DMS79 (cell line): ENCODE results near the gene ARL15.

Experiments used
- DNase-seq: peaks from one replicate; lab custom pipeline; 2025; lab: John Stamatoyannopoulos, UW

Gene ARL15

DNA sequence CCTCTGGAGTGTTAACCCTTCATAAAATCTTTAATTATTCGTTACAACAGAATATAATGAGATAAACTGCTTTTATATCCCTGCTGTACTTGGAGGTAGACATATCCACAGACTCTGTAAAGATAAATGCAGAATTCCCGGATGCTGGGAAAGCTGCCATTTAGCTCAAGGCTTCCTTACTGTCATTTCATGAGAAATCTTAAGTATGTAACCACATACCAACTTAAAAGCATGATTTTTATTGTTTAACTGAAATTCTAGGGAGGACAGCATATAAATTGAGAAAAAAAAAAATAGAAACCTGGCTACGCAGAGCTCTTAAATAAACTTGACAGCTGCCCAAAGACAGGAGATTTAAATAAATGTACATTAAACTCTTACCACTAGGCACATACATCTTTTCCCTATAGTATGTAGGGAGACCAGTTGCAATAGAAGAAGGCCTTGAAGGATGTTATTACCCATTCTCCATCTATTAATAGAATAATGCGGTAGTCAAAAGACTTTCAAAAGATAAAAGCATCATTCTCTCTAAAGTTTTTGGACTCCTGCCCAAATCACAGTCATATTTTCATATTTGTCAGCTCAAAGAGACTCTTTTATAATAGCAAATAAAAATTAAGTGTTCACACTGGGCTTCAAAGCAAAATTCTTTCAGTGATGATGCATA is 376.1 kb downstream of the ARL15 start:
- DNase-seq = no peak

DNA sequence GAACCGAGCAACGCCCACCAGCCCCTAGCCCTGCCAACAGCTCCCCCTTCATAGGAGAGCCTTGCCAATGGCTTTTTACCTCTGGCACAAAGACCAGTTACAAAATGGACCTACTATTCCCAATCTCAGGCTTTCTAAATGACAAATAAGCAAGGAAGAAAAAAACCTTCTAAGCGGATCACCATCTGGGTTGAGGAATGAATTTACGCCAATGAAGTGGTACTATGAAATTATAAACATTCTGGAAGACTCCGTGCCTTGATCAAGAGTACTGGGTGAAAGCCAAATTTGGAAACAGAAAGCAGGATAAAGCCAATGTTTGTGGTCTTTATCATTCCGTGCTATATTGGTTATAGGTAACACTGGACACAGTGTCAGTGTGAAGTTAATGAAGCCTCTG is 378.0 kb downstream of the ARL15 start:
- no peak for DNase-seq

DNA sequence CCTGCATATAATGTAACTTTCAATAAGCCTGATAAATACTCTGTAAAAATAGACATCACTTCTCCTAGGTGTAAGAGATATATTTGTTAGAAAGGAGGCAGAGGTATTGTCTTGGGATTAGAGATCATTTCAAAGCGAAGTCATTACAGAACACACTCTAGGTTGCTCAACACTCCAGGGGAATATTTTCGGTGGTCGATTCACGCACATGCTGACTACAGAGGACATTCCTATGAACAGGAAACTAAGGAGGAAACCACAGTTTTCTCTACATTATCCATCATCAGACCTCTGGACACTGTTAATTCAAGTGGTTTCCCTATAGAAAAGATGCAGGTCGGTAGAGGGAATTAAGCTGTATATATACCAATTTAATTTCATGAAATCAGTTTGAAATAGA is 379.9 kb downstream of the ARL15 start:
- DNase-seq = no peak

DNA sequence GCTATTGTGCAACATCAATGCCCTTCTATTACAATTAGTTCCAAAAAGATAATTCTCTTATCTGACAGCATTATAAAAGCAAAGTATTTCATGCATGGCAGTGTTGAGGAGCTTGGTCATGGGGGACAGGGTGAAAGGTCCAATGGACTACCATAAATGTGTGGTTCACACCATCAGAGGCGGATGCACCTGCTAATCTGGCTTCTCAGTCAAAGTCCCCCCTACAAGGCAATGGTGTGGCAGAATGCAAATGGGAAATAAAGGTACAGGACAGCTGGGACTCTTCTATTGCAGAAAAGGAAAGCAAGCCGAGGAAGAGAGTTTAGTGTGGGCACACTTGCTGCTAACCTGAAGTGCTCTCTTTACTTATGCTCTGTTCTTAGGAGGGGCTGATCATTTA is 380.8 kb downstream of the ARL15 start:
- no peak for DNase-seq

DNA sequence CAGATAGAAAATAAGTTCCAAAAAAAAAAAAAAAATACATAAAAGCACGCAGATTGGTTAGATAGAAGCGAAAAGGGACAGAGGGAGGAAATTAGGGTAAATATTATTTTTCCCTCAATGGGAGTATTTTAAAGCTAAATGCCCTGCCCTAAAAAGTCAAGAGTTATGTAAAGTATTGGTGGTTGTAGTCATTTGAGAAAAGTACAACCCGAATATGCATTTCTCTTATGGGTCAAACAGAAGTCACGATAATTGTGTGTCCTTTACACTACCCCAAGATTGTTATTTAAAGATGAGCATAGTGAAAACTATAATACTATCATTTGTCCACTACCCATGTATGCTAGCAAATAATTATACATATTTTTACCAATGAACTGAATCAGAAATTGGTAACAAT is 381.2 kb downstream of the ARL15 start:
- no peak for DNase-seq

DNA sequence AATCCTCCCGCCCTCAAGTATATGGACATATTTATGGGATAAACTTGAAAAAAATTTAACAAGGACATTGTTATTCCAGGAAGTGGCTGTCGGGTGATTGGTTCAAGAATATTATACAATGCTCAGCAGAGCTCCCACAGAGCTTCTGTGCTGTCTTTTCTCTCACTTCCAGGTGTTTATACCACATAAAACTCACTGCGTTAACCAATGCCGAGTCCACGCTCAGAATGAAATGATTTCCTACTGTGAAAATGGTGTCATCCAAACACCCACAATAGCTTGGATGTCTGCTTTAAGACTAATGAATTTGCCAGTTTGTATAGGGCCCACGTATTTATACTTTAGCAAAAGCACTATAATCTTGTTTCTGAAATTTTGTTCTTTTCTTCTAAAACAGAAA is 381.7 kb downstream of the ARL15 start:
- no peak for DNase-seq

DNA sequence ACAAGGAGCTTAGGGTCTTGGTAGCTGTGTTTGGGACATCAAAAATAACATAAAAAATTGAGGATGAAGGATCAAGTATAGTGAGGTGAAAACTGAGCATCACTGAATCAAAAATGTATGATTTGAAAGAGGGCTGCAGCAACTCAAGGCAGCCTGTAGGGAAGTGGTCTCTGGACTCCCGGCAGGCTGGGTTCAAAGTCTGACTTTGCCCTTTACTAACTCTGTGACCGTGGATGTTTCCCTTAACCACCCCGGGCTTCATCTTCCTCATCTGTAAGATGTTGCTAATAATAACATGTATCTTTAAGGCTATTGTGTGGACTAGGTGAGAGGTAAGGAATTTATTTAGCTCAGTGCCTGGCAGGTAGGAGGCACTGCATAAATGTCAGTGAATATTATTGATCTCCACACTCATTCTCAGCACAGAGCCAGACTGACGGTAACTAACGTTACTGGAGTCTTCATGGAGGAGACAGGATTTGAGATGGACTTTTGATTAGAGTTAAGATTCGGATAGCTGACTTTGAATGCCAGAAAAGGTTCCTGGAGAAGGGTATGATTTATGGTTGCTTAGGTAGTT is 382.6 kb downstream of the ARL15 start:
- DNase-seq = no peak

DNA sequence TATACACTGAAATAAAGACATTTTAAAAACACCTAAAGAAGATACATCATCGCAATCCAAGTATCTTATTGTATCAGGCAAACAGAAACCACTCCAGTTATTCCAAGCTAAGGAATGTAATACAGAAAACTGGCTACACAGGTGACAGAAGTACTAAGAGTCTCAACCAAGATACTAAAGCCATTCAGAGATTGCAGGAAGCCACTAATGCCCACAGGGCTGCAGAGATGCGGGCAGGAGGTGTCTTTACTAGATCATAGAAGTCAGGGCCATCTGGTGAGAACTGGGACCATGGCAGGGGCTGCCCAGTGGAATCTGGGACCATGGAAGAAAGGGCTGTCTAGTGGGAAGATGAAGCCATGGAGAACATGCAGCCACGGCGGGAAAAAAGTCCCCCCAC is 384.3 kb downstream of the ARL15 start:
- no peak for DNase-seq

DNA sequence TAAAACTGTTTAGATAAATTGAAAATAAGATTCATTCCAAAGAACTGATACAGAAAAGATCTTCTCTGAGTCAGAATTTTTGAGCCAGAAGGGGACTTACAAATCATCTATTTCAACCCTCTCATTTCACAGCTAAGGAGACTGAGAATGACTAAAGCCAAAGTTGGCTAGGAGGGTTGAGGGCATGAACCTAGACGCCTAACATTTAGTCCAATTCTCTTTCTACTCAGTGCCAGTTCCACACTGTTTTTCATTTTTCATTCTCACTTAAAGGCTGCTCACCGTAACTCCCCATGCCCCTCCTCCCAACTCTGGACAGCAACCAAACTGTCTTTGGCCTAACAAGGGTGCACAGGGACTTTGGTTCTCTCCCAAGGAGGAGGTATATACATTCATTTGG is 386.0 kb downstream of the ARL15 start:
- DNase-seq = no peak

DNA sequence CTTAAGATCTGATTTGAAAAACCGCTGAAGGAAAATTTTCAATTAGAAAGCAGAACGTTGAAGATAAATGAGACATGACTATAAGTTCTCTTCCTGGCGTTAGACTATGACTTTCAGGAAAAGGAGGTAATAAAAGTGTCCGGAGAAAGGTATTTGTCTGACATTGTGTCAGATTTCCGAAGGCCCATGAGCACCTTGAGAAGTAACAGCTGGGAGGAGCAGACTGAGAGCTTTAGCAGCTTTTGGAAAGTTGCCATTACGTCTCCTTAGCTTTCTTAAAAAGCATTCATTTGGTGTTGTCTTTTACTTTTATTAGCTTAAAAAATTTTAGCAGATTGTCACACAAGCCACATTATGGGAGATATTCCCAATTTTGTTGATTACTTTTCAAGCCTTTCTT is 386.4 kb downstream of the ARL15 start:
- no peak for DNase-seq

DNA sequence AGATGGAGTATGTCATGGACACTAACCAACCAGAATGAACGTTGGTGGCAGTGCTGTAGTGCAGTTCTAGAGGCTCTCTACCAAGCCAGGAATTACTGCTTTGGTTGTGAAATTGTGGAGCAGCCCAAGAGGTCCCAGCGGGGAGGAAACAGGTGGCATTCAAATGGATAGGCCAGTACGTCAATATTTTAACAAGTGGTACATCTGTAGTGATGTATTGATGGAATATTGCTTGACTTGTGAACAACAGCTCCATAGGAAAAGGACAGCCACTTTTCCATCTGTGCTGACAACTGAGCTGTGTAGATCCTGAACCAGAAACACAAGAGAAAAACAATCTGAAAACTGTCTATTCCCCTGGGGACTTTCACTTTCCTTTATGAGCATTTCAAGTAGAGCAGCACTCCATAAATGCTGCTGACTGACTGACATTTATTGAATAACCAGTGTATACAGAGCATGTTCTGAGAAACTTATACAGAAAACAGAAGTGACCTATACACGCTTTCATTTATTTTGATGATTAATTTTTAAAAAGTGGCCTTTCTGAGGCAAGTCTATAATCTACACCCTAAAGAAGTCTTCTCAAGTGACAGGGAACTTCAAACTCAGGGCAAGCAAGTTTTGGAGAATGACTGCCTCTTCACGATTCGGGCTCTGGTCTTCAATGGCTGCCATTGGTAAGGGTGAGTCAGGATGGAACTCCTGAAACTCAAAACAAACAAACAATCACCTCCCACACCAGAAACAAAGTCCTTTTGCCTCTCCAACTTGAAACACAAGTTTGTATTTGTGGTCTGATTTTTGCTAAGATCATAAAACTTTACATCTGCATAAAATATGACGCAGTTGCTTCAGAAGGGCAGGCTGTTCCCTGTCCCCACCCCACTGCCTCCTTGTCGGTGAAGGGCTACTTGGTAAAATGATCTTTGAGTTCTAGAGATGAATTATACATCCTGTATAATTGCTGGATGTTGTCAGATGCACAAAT is 387.6 kb downstream of the ARL15 start:
- no peak for DNase-seq

DNA sequence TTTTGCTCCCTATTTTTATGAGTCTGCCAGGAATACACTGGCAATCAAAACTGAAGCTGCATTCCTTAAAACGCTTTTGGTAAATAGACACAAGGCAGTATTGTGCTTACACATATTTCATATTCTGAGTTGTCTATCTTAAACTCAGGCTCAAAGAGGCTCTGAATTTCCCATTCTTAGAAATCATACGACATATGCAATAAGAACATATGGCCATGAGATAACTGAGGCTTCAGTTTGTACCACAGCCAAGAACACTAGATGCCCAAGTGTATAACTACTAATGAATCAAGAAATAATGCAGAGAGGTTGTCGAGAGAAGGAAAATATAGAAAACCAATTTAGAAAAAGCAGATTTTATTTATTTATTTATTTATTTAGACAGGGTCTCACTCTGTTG is 392.5 kb downstream of the ARL15 start:
- no peak for DNase-seq

DNA sequence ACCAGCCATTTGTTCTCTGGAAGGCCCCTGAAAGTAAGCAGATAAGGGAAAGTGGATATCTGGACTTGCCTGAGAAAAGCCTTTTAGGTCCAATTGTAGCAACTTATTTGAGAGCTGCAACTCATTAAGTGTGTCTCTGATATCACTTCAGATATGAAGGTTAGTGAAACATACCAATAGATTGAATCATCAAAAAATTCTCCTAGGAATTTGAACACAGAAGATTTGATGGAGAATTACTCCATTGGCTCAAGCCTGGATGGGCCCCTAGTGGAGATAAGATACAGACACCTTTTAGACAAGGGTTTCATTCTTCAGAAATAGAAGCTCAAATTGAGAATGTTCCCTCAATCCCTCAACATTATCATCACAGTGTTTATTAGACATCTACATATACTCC is 393.3 kb downstream of the ARL15 start:
- no peak for DNase-seq

DNA sequence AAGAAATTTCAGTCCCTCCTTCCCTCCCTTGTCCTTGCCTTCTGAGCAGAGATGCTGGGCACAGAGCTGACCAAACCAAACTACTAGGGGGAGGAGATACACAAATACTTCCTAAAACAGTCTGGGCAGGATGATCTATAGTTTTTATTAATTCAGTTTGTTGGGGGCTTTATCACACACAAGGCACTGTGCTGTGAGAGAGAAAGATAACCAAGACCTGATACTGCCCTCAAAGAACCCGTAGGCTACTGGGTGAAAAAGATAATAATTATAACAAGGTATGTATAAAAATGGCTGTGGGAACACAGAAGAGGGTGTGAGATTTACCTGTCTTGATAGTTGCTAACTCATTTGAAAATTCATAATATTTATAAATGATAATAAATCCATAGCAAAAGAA is 395.3 kb downstream of the ARL15 start:
- DNase-seq = no peak

DNA sequence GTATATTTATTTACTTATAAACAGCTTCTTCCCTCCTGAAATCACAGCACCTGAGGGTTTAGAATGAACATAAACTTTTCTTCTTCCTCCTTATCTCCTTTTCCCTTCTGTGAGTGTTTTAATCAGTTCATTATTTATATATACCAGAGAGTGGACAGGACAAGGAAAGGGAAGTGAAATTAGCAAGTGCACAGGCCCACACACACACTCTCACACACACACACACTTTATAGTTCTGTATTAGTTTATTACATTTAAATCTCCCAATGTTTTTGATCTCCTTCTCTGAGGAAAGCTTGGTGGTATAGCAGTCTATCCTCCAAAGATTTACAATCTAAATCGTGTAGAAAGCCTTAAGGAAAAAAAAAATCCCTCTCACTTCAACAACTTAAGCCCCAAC is 396.4 kb downstream of the ARL15 start:
- DNase-seq = no peak

DNA sequence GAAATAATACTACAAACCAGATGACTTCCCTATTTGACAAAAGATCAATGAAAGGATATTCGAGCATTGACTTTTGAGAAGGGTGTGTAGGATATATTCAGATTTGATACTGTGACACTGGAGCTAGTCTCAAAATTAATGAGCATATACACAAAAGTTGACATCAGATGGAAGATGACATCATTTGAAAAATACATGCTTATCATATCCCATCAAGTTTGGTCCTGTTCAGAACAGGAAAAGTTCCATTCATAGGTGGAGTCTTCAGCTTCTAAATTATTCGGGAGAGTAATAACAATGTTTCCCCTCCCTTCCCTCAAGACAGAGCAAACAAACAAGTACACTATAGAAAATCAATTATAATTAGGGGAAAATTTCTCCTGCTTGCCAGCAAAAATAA is 401.6 kb downstream of the ARL15 start:
- no peak for DNase-seq

DNA sequence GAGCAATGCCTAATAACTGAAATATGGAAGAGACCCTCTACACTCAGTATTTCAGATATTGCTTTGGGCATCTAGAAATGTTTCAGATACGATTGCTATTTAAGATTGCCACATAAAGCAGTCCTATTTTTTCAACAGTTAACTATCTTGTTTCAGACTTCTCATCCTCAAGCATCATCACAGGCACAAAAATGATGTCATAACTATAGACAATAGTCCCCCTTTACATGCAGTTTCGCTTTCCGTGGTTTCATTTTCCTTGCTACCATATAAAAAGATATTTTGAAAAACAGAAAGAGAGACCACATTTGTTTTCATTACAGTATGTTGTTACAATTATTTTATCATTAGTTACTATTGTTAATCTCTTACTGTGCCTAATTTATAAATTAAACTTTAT is 402.5 kb downstream of the ARL15 start:
- DNase-seq = no peak

DNA sequence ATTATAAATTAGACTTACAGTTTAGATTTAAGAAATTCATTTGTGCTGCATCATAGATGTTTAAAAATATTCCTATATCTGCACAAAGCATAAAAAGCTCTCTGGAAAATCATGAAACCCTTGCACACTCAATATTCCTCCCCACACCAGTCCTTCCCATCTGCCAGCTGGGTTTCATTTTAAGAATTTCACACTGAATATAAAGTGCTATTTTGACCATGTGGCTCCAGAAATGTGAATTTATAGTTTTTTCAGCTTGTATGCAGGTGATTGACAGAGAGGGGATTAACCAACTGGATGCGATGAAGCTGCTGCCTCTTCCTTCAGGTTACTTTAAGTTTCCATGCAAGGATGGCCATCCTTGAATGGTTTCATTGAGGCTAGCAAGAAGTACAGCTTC is 403.6 kb downstream of the ARL15 start:
- DNase-seq = no peak

DNA sequence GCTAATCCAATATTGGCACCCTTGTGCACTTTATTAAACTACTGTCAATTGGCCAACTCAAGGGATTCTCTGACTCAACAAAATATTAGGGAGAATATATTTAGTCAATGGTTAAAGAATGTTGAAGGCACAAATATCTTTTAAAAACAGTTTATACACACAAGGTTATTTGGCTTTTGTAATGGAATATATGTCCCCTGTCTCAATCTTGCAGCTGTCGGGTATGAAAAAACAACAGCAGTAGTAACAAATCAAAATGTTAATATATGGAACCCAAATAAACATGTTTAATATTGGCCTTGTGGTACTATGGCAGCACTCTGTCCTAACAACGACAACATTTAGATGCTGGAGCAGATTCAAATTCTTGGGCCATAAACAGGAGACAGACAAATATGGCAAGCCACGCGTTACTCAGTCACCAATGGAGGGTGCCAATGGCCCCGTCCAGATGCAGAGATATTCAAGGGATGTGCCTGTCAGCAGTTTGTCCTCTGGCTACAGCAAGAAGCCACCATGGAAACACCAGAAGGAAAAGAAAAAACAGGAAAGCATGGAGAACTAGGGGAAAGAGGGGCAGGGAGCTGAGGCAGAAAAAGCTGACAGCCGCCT is 408.0 kb downstream of the ARL15 start:
- DNase-seq = no peak

DNA sequence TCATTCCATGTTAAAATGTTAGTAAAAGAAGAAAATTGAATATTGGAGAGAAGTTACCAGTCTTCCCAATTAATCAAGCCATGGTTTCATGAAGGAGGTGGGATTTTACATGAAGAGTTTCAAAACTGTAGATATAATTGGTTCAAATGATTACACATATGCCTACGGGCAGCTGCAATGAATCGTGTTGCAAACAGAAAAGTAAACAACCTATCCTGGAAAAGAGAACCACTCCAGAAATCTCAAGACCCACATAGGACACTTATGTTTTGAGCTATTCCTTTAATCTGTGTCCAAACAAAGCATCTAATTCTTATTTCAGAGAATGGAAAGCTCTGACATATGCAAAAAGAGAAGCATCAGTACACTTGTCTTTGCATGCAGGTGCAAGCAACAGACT is 409.7 kb downstream of the ARL15 start:
- DNase-seq = peak; percentile 79

DNA sequence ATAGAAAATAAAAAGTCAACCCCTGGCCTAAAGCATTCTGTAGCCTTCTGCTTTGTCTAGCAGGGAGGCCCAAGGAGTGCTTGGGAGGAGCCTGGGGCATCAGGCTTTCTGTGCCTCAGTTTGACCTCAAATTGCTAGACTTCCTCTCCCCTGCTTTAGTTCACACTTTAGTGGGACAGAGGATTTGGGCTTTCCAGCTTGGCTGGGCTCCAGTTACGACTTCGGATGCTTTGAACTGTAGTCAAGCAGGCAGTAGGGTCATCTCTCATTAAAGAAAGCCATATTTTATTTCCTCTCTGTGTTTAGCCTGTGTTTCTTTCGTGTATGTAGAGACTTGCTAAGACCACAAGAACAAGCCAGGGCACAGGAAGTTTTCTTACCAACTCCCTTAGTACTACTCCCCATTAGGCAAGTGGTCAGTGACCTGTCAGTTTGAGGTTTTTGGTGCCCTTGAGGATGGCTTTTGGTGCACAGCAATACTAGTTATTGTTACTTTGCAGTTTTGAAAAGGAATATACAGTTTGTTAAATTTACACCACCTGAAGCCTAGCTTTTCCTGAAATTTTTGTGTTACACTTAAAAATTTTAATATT is 415.2 kb downstream of the ARL15 start:
- DNase-seq = no peak

DNA sequence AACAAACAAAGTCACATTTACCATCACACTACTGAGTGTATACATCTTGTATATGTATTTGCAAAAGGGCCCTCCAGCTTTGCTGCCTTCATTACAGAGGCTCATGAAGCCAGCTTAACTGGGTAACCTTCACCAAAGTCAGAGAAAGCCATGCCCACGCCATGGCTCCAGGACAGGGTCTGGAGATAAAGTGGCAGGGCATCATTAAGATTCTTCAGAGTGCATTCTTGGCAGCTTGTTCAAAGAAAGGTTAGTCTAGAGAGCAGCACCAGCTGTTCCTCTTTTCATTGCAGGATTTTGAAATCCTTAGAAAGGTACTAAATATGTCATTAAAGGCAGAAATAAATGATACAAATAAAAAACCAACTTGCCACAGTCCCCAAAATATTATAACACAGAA is 416.7 kb downstream of the ARL15 start:
- DNase-seq = peak; percentile 6
